Activated CD8-positive, alpha-beta memory T cell treated with anti-CD3 and anti-CD28 coated beads, Interleukin-2, amount 50 U/mL, for 24 hours (primary cell): ENCODE results near the gene PXMP4.

Experiments
- DNase-seq: peaks from one replicate; pipeline ENCODE4 v3.0.0-alpha.2; 2020; ENCODE audit errors: extremely low read depth

The PXMP4 gene

GRCh38 chr20:33669873-33670640, 50.1 kb downstream of the PXMP4 start:
- DNase-seq: no peak

GRCh38 chr20:33669224-33669623, 50.9 kb downstream of the PXMP4 start:
- DNase-seq: no peak

DNA sequence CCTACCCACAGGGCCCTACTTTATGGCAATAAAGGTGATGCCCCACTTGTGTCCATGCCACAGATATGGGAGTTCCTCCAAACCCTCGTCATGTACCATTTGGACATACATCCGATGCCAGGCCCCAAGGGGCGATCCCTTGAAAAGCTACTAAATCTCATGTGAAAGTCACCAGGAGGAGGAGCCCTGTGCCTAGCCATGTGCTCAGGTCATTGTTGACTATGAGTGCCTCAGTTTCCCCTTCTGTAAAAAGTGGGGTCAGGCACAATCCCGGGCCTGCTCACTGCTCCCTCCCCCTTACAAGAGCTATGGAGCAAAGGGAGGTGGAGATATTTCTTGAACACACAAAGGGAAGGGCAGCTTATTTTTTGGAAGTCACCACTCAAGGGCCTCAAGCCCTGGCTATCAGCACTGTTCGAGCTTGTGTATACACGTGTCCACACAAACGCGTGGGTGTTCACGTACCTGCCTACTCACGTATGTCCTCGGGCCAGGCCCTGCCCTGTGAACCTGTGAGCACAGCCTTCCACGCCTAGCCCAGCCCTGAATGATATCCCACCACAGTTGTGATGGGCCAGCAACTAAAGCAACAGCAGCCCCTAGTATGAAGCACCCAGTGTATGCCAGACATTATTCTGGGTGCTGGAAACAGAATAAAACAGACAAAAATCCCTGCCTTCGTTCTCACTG, 51.5 kb downstream of the PXMP4 start:
- no peak for DNase-seq

DNA sequence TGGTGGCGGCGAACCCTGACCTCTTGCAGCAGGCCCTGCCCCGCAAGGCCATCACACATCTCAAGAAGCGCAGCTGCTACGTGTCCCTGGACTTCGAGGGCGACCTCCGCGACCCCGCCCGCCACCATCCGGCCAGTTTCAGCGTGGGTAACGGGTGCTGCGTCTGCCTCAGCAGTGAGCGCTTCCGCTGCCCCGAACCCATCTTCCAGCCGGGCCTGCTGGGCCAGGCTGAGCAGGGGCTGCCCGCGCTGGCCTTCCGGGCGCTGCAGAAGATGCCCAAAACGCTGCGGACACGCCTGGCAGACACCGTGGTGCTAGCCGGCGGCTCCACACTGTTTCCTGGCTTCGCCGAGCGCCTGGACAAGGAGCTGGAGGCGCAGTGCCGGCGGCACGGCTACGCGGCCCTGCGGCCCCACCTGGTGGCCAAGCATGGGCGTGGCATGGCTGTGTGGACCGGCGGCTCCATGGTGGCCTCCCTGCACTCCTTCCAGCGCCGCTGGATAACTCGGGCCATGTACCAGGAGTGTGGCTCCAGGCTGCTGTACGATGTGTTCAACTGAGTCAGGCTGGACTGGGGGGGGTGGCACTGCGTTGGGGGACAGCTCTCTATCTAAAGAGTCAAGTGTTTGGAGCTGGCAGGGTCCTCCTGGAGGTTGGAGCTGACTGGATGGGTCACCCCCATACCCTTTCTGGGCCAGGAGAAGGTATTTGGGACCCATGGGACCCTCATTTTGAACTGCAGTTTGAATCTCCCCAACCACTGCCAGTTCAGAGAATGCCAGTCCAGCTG, 52.2 kb downstream of the PXMP4 start:
- no peak for DNase-seq

- DNase-seq: no peak
Measured at GRCh38 chr20:33667245-33667675, 52.9 kb downstream of the PXMP4 start.

DNA sequence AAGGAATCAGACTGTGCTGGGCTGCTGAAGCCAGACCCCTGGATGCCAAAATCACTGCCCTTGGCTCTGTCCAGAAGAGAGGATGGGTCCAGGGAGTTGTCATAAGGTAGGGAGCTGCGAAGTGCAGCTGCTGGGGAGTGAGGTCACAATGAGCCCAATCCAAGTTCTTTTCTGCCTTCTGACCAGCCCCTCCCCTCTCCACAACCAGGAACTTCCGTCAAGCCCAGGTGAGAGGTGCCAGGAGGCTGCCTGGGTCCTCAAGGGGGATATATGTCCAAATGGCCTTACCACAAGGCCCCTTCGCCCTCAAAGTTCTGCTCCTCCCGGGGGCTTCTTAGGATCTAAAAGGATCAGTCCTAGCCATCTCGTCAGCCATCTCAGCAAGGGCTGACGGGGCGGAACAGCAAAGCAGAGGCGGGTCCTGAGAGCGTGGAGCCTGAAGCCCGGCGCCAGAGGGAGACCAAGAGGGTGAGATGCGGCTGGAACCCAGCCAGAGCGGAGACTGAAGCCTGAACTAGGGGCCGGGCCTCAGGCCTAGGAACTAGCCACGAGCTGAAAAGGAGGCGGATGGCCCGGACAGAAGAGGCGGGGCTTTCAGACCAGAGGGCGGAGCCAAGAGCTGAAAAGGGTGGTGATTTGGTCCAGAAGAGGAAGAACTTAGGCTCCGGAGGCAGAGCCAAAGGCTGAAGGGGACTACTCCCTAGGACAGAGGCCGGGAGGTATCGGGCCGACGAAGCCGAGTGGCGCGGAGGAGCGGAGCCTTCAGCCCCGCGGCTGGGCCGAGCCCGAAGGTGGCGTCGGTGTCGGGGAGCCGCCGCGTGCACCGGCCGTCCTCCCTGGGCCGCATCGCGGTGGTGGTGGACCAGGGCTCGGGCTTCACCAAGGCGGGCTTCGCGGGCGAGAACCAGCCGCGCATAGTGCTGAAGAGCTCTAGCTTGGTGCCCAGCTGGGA, 53.5 kb downstream of the PXMP4 start, which contains the start of gene ACTL10:
Gene ACTL10 (plus strand): TSS at position 651 of the 952 bp plus-strand sequence. CDS start 555 bp downstream, outside the sequence.
- peak; percentile 64 for DNase-seq

GRCh38 chr20:33664762-33665144, 55.4 kb downstream of the PXMP4 start:
- no peak for DNase-seq

DNA sequence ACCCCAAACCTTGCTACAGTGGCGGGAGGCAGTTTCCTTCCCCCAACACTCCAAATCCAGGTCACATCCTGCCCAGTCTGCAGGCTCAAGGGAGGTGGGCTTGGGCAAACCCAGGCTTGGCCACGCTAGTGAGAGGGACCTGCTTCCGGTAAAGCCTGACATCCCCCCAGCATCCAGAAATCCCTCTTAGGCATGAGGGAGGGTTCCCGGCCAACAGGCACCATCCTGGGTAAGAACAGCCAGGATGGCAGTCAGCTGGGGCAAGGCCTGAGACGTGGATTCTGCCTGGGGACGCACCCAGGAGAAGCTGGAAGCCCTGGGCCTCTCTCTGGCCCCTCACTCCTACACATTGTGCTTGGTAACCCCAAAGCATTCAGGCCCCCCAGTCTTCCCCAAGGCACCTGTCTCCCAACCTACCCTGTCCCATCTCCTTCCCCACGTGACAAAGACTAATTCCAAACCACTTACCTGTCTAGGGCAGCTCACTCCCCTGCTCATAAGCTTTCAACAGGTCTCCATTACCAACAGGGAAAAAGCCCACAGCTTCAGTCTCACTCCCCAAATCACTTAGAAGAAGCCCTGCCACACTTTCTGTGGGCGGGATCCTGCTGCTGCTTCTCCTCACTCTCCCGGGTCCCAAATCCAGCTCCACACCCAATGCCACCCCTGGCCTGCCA, 55.9 kb downstream of the PXMP4 start:
- DNase-seq: no peak

GRCh38 chr20:33663161-33664084, 56.7 kb downstream of the PXMP4 start:
- peak; percentile 49 for DNase-seq

- no peak for DNase-seq
Measured at GRCh38 chr20:33662172-33662571, 57.9 kb downstream of the PXMP4 start, which contains the start of gene C20orf144. C20orf144 (plus strand) TSS chr20:33662327; CDS start chr20:33662346, 19 bp downstream.

GRCh38 chr20:33660685-33661058, 59.4 kb downstream of the PXMP4 start:
- no peak for DNase-seq

DNA sequence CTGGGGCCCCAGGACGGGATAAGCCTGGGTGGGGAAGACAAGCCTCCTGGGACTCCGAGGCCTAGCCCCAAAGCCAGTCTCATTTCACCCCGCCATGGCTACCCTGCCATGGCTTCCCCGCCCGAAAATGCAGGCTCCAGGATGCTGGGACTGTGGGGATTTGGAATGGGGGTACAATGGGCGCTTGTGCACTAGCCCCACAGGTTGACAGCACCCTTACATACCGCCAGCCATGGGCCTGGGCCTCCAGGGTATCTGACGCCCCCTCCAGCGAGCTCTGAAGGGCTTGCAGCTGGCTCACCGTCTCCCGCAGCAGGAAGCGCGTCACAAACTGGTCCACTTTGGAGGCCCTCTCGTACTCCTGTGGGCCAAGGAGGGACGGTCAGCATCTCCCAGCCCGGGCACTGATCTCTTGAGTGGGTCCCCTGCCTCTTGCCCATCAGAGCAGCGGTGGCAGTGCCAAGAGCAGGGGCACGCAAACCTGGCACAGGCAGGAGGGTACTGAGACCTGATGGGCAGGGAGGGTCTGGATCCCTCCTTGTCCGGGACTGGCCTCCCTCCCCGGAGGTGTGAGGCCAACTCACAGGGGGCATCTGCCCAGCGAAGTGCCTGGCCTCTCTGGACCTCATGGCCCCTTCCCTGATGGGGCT, 60.0 kb downstream of the PXMP4 start:
- no peak for DNase-seq

DNA sequence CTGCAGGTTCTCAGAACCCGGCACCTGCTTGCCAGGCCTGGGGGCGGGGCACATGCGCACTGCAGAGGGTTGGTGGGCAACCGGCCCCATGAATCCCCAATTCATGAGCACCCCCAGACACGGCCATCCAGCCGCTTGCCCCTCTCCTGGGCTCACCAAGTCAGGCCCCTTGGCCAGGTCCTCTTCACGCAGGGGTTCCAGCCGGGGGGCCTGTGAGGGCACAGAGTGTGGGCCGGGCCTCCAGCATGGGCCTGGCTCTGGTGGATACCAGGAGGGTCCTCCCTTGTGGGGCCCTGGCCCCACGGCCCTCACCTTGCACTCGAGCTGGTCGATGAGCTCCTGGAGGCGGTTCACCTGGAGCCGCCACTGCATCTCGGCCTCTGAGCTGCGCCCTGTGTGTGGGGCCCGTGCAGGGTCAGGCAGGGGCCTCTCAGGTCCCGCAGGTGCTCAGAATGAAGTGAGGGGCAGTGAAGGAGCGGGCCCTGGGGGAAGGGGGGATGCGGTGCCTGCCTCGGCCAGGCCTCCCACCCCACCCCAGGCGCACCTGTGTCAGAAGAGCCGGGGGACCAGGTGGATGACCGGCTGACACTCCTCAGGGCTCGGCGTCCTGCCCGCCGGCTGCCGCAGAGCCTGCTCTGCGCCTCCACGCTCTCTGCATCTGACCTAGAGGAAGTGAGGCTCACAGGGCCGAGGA, 60.6 kb downstream of the PXMP4 start:
- DNase-seq: no peak

GRCh38 chr20:33658929-33659328, 61.2 kb downstream of the PXMP4 start:
- no peak for DNase-seq

DNA sequence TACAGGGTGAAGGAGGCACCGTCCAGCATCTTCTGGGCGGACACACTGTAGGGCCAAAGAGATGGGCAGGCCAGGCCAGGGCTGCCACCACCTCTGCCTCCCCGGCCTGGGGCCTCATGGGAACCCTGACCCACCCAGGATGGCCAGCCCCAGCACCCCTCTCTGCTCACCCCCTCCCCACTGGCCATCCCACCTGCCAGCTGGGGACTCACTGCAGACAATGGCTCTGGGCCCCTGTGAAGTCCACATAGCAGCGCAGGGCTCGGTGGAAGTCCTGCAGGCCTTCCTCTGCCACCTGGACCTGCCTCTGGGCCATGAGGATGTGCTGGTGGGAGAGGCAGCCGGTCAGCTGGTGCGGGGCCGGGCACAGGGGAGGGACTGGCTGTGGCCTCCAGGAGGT, 61.6 kb downstream of the PXMP4 start:
- no peak for DNase-seq

- no peak for DNase-seq
Measured at GRCh38 chr20:33657704-33658095, 62.4 kb downstream of the PXMP4 start.

DNA sequence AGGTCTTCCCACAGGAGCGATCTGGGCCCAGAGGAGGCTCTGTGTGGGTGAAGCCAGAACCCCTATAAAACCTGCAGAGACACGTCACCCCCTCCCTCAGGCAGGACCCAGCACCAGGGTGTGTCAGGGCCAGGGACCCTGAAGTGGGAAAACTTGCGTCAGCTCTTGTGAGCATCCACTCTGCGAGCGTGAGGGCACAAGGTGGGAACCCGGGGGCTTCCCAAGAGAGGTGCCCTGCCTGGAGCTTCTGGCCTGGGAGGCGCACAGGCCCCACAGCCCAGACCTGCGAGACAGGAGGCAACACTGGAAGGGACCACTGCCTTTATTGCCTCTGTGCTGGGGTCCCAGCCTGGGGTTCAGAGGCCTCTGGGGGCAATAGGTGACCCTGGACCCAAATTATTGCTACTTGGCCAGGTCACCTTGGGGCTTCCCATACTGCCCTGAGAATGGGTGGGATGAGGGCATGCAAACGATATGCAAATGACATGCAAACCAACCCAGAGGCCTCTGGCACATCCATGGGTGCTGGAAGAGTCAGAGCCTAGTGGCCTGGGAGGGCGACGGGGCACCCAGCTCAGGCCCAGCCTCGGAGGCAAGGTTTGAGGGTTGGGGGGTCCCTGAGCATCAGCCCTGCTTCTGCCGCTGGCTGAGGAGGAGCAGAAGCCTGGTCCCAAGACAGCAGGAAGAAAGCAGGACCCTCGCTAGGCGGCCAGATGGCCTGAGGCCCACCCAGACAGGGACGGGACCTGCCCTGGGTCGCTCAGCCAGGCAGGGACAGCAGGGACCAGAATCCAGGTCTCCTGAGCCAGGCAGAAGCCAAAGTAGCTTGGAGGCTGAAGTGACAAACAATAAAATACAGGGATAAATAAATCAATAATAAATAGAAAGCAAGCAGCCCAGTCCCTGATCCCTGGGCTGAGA, 63.1 kb downstream of the PXMP4 start:
- DNase-seq: no peak
